NCI-H1092 treated with DMSO at 0.1 percent for 48 hours (cell line): ENCODE measurements around the gene RBBP5.

ENCODE experiments used
- DNase-seq: peaks from one replicate; lab custom pipeline; 2025; lab: John Stamatoyannopoulos, UW

RBBP5 gene

GRCh38 chr1:205129447-205130029 is 7.8 kb upstream of the RBBP5 start:
- DNase-seq: no peak

- DNase-seq: no peak
Measured at GRCh38 chr1:205128050-205128449, 6.3 kb upstream of the RBBP5 start.

GRCh38 chr1:205127646-205128045 is 5.9 kb upstream of the RBBP5 start:
- DNase-seq: no peak

- DNase-seq: no peak
Measured at GRCh38 chr1:205124726-205125125, 2.9 kb upstream of the RBBP5 start.

GRCh38 chr1:205122489-205122882 is 708 bp upstream of the RBBP5 start:
- no peak for DNase-seq

- no peak for DNase-seq
Measured at GRCh38 chr1:205118752-205119151, 3.0 kb downstream of the RBBP5 start.

GRCh38 chr1:205111354-205111753 is 10.4 kb downstream of the RBBP5 start:
- no peak for DNase-seq

- DNase-seq: no peak
Measured at GRCh38 chr1:205109711-205110110, 12.1 kb downstream of the RBBP5 start.

- no peak for DNase-seq
Measured at GRCh38 chr1:205109269-205109668, 12.5 kb downstream of the RBBP5 start.

- DNase-seq: no peak
Measured at GRCh38 chr1:205108464-205108863, 13.3 kb downstream of the RBBP5 start.

- no peak for DNase-seq
Measured at GRCh38 chr1:205107327-205107726, 14.5 kb downstream of the RBBP5 start.

GRCh38 chr1:205102404-205102803 is 19.4 kb downstream of the RBBP5 start:
- DNase-seq: no peak

- DNase-seq: no peak
Measured at GRCh38 chr1:205098242-205098641, 23.5 kb downstream of the RBBP5 start.

- DNase-seq: no peak
Measured at GRCh38 chr1:205095422-205095821, 26.4 kb downstream of the RBBP5 start.

- no peak for DNase-seq
Measured at GRCh38 chr1:205091043-205091740, 30.6 kb downstream of the RBBP5 start.

GRCh38 chr1:205088341-205088740 is 33.4 kb downstream of the RBBP5 start:
- no peak for DNase-seq

- no peak for DNase-seq
Measured at GRCh38 chr1:205084360-205084759, 37.4 kb downstream of the RBBP5 start, which contains the start of gene TMEM81. TMEM81 (minus strand) TSS chr1:205084460; CDS start chr1:205084320, 140 bp downstream.

- DNase-seq: no peak
Measured at GRCh38 chr1:205082431-205082830, 39.3 kb downstream of the RBBP5 start.

GRCh38 chr1:205077934-205078311 is 43.9 kb downstream of the RBBP5 start:
- DNase-seq: no peak

GRCh38 chr1:205077158-205077933 is 44.4 kb downstream of the RBBP5 start:
- DNase-seq: no peak

GRCh38 chr1:205076245-205076761 is 45.5 kb downstream of the RBBP5 start:
- no peak for DNase-seq

GRCh38 chr1:205075642-205076155 is 46.1 kb downstream of the RBBP5 start:
- DNase-seq: no peak

- no peak for DNase-seq
Measured at GRCh38 chr1:205074513-205074912, 47.3 kb downstream of the RBBP5 start.
